Right hindlimb (tissue), 1 donor: Measurements from ENCODE around the gene AQP3.
"Not testable (repeated sequence)": the region's sequence is repeated elsewhere in the genome, so short reads cannot be mapped to it uniquely, and the experiment has no call there.

Source experiments
- DNase-seq: peaks from one replicate; pipeline ENCODE4 v3.0.0-alpha.2; 2018

AQP3 gene

DNA sequence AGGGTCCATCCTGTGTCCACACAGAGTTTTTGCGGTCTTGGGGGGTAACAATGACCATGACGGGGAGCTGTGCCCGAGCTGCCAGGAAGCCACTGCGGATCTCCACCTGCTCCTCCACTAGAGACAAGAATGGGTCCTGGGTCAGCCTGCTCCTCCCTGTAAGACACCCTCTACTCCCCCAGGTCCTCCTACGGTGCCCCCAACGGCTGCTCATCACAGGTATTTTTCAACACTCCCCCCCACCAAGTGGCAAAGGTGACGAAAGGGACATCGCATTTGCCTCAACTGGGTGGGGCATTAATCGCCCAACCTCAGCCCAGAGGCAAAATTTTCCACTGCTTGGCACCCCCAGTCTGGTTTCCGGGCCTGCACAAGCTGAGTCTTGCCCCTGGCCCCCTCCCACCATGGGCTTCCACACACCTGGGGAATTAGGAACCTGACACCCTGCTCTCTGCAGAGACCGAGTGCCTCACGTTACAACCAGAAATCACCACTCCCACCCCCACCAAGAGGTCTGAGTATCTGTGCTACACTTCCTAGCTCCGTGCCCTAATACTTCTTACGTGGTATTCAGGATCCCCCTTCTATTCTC is 16.7 kb upstream of the AQP3 start:
- DNase-seq: no peak

DNA sequence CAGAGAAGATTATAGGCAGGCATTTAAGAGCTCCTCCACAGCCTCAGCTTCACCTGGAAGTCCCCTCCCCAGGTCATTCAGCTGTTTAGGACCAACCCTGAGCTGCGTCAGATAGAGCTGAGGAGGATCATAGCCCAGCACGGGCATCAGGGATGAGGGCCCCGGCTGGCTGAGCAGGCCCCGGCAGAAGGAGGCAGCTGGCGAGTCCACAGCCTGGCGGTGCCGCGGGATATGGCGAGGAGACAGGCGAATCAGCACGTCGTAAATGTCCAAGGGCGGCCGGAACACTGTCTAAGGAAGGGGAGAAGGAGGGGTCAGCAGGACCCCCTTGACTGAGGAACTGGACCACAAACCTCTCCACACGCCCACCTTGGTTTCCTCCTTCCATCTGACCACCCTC is 15.8 kb upstream of the AQP3 start:
- DNase-seq: no peak

DNA sequence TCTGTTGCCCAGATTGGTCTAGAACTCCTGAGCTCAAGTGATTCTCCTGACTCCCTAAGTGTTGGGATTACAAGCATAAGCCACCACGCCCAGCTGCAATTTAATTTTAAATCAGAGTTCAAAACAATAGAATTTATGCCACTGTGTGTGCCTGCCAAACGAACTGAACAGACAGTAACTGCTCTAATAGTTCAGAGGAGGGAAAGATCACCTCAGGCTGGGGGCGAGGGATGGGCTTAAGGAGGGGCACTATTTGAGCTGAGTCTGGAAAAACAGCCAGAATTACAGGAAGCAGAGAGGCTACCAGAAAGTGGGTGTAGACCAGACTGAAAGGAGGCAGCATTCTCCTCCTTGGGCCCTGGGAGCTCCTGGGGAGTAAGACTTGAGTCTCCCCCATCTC is 14.1 kb upstream of the AQP3 start:
- no peak for DNase-seq

DNA sequence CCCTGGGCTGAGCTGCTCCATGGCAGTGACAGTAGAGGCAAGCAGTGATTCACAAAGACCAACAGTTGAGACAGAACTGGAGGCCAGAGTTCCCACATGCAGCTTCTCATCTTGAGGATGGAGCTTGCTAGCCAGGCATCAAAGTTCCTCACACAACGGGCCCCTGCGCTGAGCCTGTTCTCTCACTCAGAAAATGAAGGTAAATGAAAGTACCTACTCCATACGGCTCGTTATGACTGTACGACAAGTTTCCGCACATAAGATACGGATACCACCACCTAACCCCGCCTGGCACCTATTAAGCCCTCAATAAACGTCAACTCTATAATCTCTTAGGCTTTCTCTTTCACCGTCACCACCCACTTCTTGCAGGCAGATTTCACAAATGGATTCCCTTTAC is 13.5 kb upstream of the AQP3 start:
- DNase-seq: no peak

DNA sequence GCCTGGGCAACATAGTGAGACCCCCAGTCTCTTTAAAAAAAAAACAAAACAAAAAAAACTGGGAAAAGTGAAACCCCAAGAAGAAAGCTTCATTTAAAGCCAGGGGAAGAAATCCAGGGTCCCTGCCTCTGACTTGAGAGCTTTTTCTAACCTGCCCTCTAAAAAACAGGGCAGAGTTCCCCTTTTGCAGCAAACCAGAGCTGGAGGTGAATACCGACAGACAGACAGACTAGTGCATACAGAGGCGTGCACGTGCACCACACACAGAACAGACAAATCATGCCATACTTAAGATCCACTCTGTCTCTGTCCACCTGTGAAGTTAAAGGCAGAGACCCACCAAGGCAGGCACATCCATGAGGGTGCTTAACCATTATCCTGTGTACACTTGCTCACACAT is 11.7 kb upstream of the AQP3 start:
- DNase-seq: no peak

GRCh38 chr9:33458444-33458843 is 11.1 kb upstream of the AQP3 start:
- DNase-seq: no peak

- no peak for DNase-seq
Observed at GRCh38 chr9:33455945-33456344, 8.6 kb upstream of the AQP3 start.

DNA sequence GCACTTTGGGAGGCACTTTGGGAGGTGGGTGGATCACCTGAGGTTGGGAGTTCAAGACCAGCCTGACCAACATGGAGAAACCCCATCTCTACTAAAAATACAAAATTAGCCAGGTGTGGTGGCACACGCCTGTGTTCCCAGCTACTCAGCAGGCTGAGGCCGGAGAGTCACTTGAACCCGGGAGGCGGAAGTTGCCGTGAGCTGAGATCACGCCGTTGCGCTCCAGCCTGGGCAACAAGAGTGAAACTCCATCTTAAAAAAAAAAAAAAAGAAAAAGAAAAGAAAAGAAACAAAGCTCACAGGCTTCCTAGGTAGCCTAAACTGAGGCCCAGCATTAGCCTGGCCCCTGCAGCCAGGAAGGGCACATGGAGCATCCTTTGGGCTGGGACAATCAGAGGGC is 8.1 kb upstream of the AQP3 start:
- not testable (repeated sequence) for DNase-seq

- DNase-seq: not testable (repeated sequence)
Observed at GRCh38 chr9:33454661-33455026, 7.3 kb upstream of the AQP3 start.

DNA sequence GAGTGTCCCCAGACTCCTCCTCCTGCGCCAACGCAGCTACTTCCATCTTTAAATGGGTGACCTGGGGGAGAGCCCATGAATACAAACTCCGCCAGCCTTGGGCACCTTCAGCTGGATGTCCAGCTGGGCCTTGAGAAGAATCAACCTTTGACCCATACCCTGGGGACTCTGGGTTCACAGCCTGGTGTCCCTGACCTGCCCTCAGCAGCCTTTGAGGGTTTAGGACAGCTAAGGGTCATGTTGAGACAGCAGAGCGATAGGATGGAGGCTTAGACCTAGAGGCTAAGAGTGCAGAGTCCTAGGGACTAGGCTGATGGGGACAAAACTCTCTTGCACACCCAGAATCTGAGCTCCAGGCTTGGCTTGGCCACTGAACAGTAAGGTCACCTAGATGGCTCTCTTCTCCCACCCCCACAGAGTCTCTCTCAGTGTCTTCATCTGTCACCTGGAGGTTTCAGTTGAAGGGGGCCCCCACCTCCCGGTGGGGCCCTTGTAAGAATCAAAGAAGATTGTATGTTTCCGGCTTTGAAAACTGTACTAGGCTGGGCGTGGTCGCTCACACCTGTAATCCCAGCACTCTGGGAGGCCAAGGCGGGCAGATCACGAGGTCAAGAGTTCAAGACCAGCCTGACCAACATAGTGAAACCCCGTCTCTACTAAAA is 6.7 kb upstream of the AQP3 start:
- no peak for DNase-seq

- DNase-seq: no peak
Observed at GRCh38 chr9:33453286-33453860, 6.0 kb upstream of the AQP3 start.

GRCh38 chr9:33452828-33453271 is 5.5 kb upstream of the AQP3 start:
- peak; percentile 41 for DNase-seq

- DNase-seq: no peak
Observed at GRCh38 chr9:33450621-33451146, 3.3 kb upstream of the AQP3 start.

- DNase-seq: no peak
Observed at GRCh38 chr9:33449715-33450114, 2.3 kb upstream of the AQP3 start.

DNA sequence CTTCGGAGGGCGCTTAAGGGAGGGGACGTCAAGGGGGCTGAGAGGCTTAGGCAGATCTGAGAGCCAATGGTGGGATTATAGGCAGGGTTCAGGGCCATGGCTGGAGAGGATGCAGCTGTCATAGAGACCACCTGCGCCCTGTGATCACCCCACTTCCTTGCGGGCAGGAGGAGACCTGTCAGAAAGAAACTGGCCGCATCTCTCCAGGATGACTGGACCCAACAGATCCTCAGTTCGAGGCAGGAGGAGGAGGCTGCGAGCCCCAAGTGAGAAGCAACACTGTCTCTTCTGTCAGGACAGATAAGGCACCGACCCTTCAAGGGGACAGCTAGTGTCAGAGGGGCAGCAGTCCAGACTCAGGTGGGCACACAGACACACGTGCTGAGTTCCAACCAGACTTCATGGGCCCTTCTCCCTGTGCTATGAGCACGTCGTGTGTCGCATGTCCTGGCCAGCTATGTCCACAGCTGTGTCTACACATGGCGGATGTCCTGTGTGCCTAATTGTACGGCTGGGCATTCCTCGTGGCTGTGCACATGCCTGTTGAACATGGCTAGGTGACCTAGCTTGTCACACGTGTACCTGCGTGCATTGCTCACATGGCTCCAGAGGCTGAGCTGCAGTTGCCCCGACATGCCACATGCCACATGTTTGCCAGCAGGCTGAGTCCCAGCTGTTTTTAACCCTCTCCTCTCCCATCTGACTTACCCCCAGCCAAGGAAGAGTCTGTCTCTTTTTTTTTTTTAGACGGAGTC is 583 bp upstream of the AQP3 start:
- DNase-seq: no peak

DNA sequence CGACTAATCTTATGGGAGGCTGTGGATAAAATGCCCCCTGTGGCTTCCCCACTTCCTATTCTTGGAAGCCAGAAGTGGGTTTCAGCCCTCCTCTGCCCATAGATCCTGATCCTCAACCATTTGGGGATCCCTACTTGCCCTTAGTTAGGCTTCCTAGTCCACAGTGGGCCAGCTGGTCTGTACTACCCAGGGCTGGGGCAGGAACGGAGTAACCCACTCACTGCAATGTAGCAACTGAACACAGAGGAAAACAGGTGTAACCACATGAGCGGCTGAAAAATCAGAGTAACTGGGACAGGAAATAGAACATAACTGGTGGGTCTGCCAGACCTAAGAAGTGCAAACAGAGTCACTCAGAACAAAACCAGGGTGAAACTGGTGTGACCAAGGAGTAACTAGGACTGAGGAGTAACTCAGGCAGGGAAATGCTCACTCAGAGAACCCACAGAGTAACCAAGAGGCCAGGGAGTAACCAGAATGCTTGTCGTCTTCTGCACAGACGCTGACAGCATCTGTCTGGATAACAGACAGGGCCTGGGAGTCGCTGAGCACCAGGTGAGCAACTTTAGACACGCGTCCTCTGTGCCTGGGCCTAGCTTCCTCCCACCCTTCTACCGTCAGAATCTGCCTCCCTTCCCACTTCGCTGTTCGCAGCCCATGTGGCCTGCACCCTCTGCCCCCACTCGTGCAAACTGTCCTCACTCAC is 1.0 kb downstream of the AQP3 start:
- no peak for DNase-seq

DNA sequence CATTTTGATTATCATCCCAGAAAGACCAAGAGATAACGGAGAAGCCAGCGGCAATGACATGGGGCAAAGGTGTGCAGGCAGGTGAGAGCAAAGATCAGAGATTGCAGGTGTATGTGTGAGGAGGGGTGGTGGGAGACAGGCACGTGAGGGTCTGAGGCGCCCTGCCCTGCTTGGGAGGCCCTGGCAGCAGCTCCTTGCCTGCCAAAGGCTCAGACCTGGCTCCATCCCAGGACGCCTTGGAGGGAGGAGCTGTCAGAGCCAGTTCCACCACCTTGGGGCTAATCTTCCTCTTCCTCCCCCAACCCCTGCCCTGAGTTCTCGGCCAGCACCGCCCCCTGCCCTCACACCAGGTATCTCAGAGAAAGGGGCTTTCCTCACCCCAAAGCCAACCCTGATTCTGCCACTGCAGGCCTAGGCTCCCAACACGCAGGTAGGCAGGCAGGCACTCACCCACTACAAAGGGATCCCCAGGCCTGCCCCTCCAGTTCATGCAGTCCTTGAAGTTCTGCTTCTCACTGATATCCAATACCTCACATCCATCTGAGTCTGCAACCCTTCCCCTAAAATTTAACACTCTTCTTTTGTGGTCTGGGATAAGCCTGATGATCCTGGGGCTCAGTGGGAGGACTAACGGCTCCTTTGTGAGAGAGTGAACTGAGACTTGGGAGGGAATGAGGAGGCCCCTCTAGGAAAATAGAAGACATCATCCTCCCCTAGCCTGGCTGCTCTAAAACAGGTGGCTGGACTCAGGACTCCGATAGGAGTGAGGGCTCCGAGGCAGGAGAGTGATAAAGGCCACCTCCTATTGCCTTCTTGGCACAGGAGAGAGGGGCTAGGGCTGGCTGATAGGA is 1.8 kb downstream of the AQP3 start:
- DNase-seq: no peak

DNA sequence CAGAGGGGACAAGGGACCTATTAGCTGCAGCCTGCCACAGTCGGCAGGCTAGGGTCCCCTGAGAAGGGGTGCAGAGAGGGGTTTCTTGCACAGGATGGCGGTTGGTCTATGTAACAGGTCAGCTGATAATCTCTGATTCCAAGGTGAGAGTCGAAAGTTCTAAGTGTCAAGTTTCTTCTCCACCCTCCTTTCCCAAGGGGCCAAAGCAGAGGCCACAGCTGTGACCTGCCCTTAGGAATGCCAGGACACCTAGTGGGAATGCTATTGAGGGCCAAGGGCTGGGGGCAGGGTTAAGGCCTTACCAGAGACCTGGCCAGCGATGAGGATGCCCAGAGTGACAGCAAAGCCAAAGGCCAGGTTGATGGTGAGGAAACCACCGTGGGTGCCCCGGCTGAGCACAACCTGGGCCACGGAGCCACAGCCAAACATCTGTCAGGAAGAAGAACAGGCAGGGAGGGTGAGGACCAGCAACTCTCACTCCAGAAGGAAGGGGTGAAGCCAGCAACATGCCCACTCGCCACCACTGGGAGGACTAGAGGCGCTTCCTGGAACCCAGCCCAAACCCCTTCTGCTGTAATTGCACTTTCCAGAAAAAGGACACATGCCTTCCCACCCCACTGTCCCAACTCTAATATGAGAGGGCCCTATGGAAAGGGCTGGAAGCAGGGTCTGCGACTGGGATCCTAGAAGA is 3.8 kb downstream of the AQP3 start:
- no peak for DNase-seq

- no peak for DNase-seq
Observed at GRCh38 chr9:33443047-33443446, 4.3 kb downstream of the AQP3 start.

DNA sequence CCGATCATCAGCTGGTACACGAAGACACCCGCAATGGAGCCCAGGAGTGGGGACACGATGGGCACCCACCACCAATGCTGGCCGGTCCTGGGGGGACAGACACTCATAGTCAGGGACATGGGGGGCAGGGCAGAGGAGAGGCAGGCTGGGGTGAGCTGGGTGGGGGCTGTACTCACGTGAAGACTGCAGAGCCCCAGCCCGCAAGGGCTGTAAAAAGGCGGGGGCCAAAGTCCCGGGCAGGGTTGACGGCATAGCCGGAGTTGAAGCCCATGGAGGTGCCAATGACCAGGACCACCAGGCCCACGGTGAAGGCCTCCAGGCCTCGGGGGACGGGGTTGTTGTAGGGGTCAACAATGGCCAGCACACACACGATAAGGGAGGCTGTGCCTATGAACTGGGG is 5.3 kb downstream of the AQP3 start:
- DNase-seq: no peak

DNA sequence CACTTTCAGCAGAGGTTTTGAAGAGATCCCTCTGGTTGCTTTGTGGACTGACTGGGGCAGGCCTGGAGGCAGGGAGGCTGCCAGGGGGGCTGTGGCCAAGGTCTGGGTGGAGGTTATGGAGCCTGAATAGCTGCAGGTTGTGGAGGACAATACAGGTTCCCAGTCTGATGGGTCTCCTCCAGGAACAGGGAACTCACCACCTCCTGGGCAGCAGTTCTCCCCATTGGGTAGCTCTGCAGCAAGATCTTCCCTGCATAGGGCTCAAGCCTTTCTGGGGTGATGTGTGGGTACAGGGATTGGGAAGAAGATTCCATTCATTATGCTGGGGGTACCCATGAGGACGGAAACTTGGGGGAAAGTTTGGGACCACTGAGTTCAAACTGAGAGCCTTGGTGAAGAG is 6.8 kb downstream of the AQP3 start:
- no peak for DNase-seq

DNA sequence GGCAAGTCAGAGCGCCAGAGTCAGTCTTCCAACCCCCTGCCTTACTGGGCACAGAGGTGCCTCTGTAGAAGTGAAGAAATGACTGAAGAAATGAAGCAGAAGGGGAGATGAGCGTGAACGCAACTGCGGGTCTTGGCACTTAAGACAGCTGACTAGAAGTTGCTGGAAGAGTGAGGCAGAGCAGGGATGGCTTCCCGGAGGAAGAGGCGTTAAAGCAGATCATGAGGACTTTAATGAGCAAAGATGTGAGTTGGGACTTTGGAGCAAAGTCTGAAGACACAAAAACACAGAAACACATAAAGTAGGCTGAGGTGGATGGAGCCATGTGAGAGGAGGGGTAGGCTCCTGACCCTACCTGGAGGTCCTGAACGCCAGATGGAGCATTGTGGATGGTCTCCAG is 7.2 kb downstream of the AQP3 start:
- no peak for DNase-seq
